Left colon (tissue), 2 donors: ENCODE data around the gene GPR146. TPM values are rescaled to one million over a fixed set of nuclear protein-coding genes. Genes with fewer than 3 reads are reported as not detected.

ENCODE experiments used
- ATAC-seq: fragments of 200-7000 bp; cut with Tn5 transposase; one replicate; pipeline ENCODE4 v1.9.1; 2020; ENCODE audit warnings: mild to moderate bottlenecking, moderate library complexity
- DNase-seq, 2 donors: peaks; one replicate each; pipeline ENCODE4 v3.0.0-alpha.2; 2020
- intact Hi-C, 2 donors: fragments of 100-400 bp; cut with DNase I in 1 of 2; cut with micrococcal nuclease in 1 of 2; formaldehyde crosslinking; loops; one replicate each; pipeline versions ENCODE4 v1.11.2 to v1.14.0; 2022; cut with DNase I, micrococcal nuclease
- total RNA-seq, 2 donors: library from RNA; stranded (reverse); fragmentation: NEBNext Ultra II Directional; extraction: Animal tissue kit (Norgen Biotek cat#: 25700); gene quantifications; one replicate each; pipeline ENCODE4 v1.2.1, GENCODE V29; 2021
- donor health status: DM: no; HTN: no; CAD: no.
- donor health status: DM: yes; HTN: yes; CAD: no.

Gene GPR146
- total RNA-seq, 2 donors from 2014 or later: 4.0 to 7.4 TPM

- intact Hi-C loops: no loop called here
- ATAC-seq: no peak
- no peak for DNase-seq
Observed at GRCh38 chr7:1053816-1054370, 9.5 kb downstream of the GPR146 start.

- intact Hi-C loops: no loop called here
- DNase-seq (no peak), ATAC-seq (no peak)
Observed at GRCh38 chr7:1054438-1054837, 10.1 kb downstream of the GPR146 start.

- intact Hi-C loops: no loop called here
- ATAC-seq (peak; percentile 17), DNase-seq (peak; percentile 55 to 59)
Observed at GRCh38 chr7:1054861-1055450, 10.6 kb downstream of the GPR146 start.

- DNase-seq (no peak), ATAC-seq (no peak)
- intact Hi-C loops: no loop called here
Observed at GRCh38 chr7:1055491-1055955, 11.2 kb downstream of the GPR146 start.

- DNase-seq (no peak), ATAC-seq (no peak)
- intact Hi-C loops: no loop called here
Observed at GRCh38 chr7:1055956-1056784, 11.8 kb downstream of the GPR146 start.

GRCh38 chr7:1056785-1057410 lies 12.6 kb downstream of the GPR146 start:
- intact Hi-C loops: no loop called here
- no peak for ATAC-seq

GRCh38 chr7:1057416-1058291 lies 13.3 kb downstream of the GPR146 start:
- no peak for ATAC-seq
- DNase-seq: no peak
- intact Hi-C loops: no loop called here

More at GRCh38 chr7:1056785-1057410, 12.6 kb downstream of the GPR146 start:
- no peak for DNase-seq

GRCh38 chr7:1058311-1058710 lies 14.0 kb downstream of the GPR146 start:
- intact Hi-C loops: no loop called here
- no peak for ATAC-seq
- no peak for DNase-seq

- intact Hi-C loops: no loop called here
- DNase-seq (no peak), ATAC-seq (no peak)
Observed at GRCh38 chr7:1058821-1059199, 14.5 kb downstream of the GPR146 start.

- peak; percentile 39 for ATAC-seq
- no peak for DNase-seq
- intact Hi-C loops: loop anchor here in 1 of 2 donors (5.0 kb wide), 1 partner anchor 62 kb away; no protein-coding TSS in a partner anchor
Observed at GRCh38 chr7:1059200-1060091, 15.1 kb downstream of the GPR146 start.

GRCh38 chr7:1060315-1061072 lies 16.1 kb downstream of the GPR146 start:
- no peak for ATAC-seq
- no peak for DNase-seq
- intact Hi-C loops: loop anchor here in 1 of 2 donors (5.0 kb wide), 1 partner anchor 63 kb away; no protein-coding TSS in a partner anchor

- intact Hi-C loops: loop anchor here in 1 of 2 donors (5.0 kb wide), 1 partner anchor 64 kb away; no protein-coding TSS in a partner anchor
- ATAC-seq (no peak), DNase-seq (no peak)
Observed at GRCh38 chr7:1061180-1061579, 16.8 kb downstream of the GPR146 start.

GRCh38 chr7:1062296-1063294 lies 18.2 kb downstream of the GPR146 start:
- DNase-seq (no peak), ATAC-seq (no peak)
- intact Hi-C loops: loop anchor here in 1 of 2 donors (5.0 kb wide), 1 partner anchor 65 kb away; no protein-coding TSS in a partner anchor

GRCh38 chr7:1063361-1063760 lies 19.0 kb downstream of the GPR146 start:
- intact Hi-C loops: loop anchor here in 1 of 2 donors (5.0 kb wide), 1 partner anchor 66 kb away; no protein-coding TSS in a partner anchor
- no peak for DNase-seq
- ATAC-seq: no peak

GRCh38 chr7:1064581-1064980 lies 20.2 kb downstream of the GPR146 start:
- intact Hi-C loops: loop anchor here in 1 of 2 donors (5.0 kb wide), 1 partner anchor 67 kb away; no protein-coding TSS in a partner anchor
- ATAC-seq (no peak), DNase-seq (no peak)
